Articular chondrocyte of knee joint (primary cell): ENCODE results near the gene COL13A1. TPM values are rescaled to one million over a fixed set of nuclear protein-coding genes. Genes with fewer than 3 reads are reported as not detected.

Source experiments
- total RNA-seq: library from RNA; depleted of rRNA; stranded (reverse); fragments of >200 nt; gene quantifications from 2 replicates; pipeline ENCODE4 v1.2.3, GENCODE V29; 2012

Gene COL13A1
- total RNA-seq: 0.43 TPM in 1 of 2 replicates, not detected in the other

DNA sequence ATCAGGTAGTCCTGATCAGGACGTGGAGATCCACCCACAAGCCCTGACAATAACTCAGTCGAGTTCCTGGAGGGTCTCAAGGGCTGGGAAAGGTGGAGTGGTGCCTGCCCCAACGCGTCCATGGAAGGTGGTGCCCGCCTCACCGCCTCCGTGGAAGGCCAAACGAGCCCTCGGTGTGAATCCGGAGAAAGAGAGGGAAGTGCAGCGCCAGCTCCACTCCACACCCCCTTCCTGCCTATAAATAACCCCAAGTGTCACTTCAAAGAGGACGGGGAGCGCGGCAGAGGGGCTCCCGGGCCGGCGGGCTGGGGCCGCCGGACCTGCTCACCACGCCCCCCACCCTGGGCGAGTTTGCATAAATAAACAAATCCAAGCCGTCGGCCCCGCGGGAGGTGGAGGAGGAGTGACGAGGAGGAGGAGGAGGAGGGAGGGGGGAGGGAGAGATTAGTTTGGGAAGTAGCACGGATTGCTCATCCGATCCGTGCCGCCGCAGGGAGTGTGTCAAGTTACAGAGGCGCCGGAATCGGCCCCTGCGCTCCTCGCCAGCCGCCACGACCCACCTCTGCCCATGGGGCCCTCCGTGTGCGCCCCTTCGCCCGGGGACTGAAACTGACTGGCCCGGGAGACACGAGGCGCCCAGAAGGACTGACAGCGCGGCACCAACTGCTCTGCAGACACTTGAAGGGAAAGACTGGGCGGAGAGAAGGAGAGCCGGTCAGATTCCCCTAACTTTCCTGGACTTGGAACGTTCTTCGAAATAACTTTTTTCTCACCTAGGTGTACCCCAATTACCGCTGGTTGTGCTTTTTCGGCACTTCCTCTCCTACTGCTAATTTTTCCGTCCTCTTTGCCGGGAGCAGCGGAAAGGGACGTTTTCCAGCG, at the start of gene COL13A1:
Gene COL13A1, plus strand, starts transcription at position 473 of the 882 bp plus-strand sequence. CDS start 518 bp downstream, outside the sequence.

Other genes starting within 250 kb of the COL13A1 start
- gene NEUROG3, start 228.5 kb upstream of the COL13A1 start, total RNA-seq: not detected in 2 replicates
- gene FAM241B, start 171.7 kb upstream of the COL13A1 start, total RNA-seq: 0.43 and 0.91 TPM in 2 replicates